Heart right ventricle (tissue), 16 donors: ENCODE measurements around the gene YIF1A. TPM values are rescaled to one million over a fixed set of nuclear protein-coding genes. Genes with fewer than 3 reads are reported as not detected.
A peak's percentile ranks its signal among the peaks of the same experiment; 100 is the strongest.

Source experiments
- ATAC-seq, 8 donors: fragments of 200-7000 bp; cut with Tn5 transposase; one replicate each; pipeline ENCODE4 v1.9.1; 2020; ENCODE audit warnings: mild to moderate bottlenecking in 8 of 8, moderate library complexity in 8 of 8, moderate number of reproducible peaks in 1 of 8
- DNase-seq, 2 donors: peaks; one replicate each; pipeline ENCODE4 v3.0.0-alpha.2; 2020
- H3K27ac ChIP-seq, 10 donors: fragments of 200-600 bp; sonication (generic) in 2 of 10; one replicate each; pipeline versions ENCODE4 v1.5.0 to v1.8.0; 2020 to 2022; ENCODE audit warnings: mild to moderate bottlenecking in 3 of 10
- H3K27me3 ChIP-seq, 7 donors: fragments of 200-600 bp; one replicate each; pipeline ENCODE4 v1.8.0; 2021 to 2022; ENCODE audit warnings: mild to moderate bottlenecking in 2 of 7
- H3K36me3 ChIP-seq, 9 donors: fragments of 200-600 bp; sonication (generic) in 1 of 9; one replicate each; pipeline versions ENCODE4 v1.5.0 to v1.8.0; 2020 to 2022; ENCODE audit warnings: mild to moderate bottlenecking in 2 of 9
- H3K4me1 ChIP-seq, 9 donors: fragments of 200-600 bp; sonication (generic) in 1 of 9; one replicate each; pipeline versions ENCODE4 v1.5.0 to v1.8.0; 2020 to 2022; ENCODE audit warnings: mild to moderate bottlenecking in 4 of 9
- H3K4me3 ChIP-seq, 10 donors: fragments of 200-600 bp; sonication (generic) in 2 of 10; one replicate each; pipeline versions ENCODE4 v1.5.0 to v1.8.0; 2020 to 2022; ENCODE audit warnings: mild to moderate bottlenecking in 7 of 10, moderate library complexity in 2 of 10
- H3K9me3 ChIP-seq, 11 donors: fragments of 200-600 bp in 10 of 11; sonication (generic) in 2 of 11; one replicate each; pipeline versions ENCODE4 v1.5.0 to v1.8.0; 2013 to 2022; ENCODE audit warnings: mild to moderate bottlenecking in 2 of 11, control low read depth in 1 of 11, moderate library complexity in 1 of 11
- WGBS, 2 donors: extraction: QIAGEN DNeasy Blood & Tissue Kit; methylation state at CpG; one replicate each; pipeline ENCODE4 v1.1.7; 2013; ENCODE audit warnings: inconsistent platforms in 1 of 2; 5-methylcytosine and 5-hydroxymethylcytosine counted together
- intact Hi-C, 10 donors: fragments of 100-400 bp; cut with DNase I; formaldehyde crosslinking; loops; one replicate each; pipeline versions ENCODE4 v1.11.1 to v1.14.2; 2022
- polyA plus RNA-seq, 2 donors: library from polyadenylated mRNA; stranded (reverse); fragments of 200-250 nt; gene quantifications; one replicate each; pipeline ENCODE4 v1.2.3, GENCODE V29; 2013
- total RNA-seq, 10 donors: library from RNA; stranded (reverse); fragmentation: NEBNext Ultra II Directional in 3 of 10; extraction: Animal tissue kit (Norgen Biotek cat#: 25700) in 3 of 10; gene quantifications; one replicate each; pipeline versions ENCODE4 v1.2.1 to v1.2.4, GENCODE V29; 2021 to 2023
- TF ChIP-seq, protein P1 (sequence below), 9 donors: fragments of 200-600 bp; sonication (generic) in 2 of 9; IDR thresholded peaks; one replicate each; pipeline versions ENCODE4 v1.5.0 to v1.8.0; 2021 to 2022; ENCODE audit warnings: antibody characterized with exemption in 9 of 9, mild to moderate bottlenecking in 5 of 9, moderate library complexity in 1 of 9
- donor health status: Arrhythmogenic right ventricular cardiomyopathy.
- donor health status: ischemic (EF 13 %, LVEDD 7.1; RV severe dilation, severe dysfunction).
- donor health status: healthy with polysubstance abuse.
- donor health status: DM: no; HTN: yes; CAD: no.
- donor health status: DM: no; HTN: no; CAD: no.
- donor health status: ischemic (EF 25% LVEDD 6.9; RV normal size, moderate dysfunction).
- donor health status: ischemic (EF 25% LVEDD 5.7; RV mildly dilated, moderate dysfunction).
- donor health status: healthy.
- donor health status: DM: yes; HTN: yes; CAD: no.
- donor health status: Ischemic cardiomyopathy.
- donor health status: ischemic (EF 35%, LVEDD 5.7; RV mildly dilated, moderate dysfunction).
- donor health status: nonischemic (EF 11% LVEDD 7.7; RV severe dilation, severe dysfunction).
- donor health status: DM: yes; HTN: yes; CAD: no.
- donor health status: PGD.
- donor health status: ischemic (EF 29% LVEDD 5.4; RV normal size, mild dysfunction).
- donor health status: nonischemic (EF 23%, LVEDD 6.1; RV moderate dilation, normal function).

The YIF1A gene
- total and polyA plus RNA-seq, 12 donors, result 38.3 to 168 (median 54.6) TPM

DNA sequence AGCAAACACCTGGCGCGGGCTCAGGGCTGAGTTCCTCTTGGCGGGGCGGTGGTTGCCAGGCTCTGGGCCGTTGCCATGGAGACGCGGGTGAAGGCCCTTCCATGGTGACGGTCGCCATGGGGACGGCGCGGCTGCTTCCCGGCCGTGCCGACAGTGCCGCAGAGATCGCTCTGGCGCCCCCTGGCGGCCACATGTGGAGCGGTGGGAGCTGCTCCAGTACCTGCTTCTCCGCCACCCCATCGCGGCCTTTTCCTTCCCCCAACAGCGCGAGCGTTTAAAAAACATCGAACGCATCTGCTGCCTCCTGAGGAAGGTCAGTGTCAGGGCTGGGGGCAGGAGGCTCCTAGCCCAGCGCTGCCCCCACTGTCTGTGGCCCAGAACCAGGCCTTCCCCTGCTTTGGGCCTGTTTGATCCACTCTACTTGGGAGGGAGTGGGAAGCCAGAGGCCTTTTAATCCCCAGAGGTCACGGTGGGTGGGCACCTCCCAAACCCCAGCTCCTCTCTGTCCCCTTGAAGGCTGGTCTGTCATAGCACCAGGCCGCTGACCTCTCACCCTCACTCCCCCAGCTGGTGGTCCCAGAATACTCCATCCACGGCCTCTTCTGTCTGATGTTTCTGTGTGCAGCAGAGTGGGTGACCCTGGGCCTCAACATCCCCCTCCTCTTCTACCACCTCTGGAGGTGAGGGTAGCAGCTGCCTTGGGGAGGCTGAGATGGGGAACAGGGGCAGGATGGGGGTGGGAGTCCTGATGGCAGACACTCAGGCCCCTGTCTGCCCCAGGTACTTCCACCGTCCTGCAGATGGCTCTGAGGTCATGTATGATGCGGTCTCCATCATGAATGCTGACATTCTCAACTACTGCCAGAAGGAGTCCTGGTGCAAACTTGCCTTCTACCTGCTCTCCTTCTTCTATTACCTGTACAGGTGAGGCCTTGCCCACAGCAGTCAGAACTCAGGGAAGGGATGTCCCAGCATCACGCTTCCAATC, 6.2 kb downstream of the YIF1A start:
- Histone ChIP-seq H3K4me1 (peaks cover 5 to 56% (median 28%) of the 10 kb centered on the region in 9 donors), H3K27me3 (peaks cover 0 to 6% (median 0%) of the 10 kb centered on the region in 7 donors), H3K4me3 (no peak overlapping the region), H3K36me3 (peaks cover 0 to 15% (median 0%) of the 10 kb centered on the region in 9 donors), H3K27ac (peak overlapping the region in 2 of 10 donors; percentile 0 to 21), H3K9me3 (no peaks in the 10 kb centered on the region)
- ATAC-seq (peak; percentile 80 to 94 (median 88)), DNase-seq (peak; percentile 96 to 98)
- TF ChIP-seq, protein P1, sequence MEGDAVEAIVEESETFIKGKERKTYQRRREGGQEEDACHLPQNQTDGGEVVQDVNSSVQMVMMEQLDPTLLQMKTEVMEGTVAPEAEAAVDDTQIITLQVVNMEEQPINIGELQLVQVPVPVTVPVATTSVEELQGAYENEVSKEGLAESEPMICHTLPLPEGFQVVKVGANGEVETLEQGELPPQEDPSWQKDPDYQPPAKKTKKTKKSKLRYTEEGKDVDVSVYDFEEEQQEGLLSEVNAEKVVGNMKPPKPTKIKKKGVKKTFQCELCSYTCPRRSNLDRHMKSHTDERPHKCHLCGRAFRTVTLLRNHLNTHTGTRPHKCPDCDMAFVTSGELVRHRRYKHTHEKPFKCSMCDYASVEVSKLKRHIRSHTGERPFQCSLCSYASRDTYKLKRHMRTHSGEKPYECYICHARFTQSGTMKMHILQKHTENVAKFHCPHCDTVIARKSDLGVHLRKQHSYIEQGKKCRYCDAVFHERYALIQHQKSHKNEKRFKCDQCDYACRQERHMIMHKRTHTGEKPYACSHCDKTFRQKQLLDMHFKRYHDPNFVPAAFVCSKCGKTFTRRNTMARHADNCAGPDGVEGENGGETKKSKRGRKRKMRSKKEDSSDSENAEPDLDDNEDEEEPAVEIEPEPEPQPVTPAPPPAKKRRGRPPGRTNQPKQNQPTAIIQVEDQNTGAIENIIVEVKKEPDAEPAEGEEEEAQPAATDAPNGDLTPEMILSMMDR (IDR thresholded peaks at IDR 0.05), result peak; percentile 83 to 99 (median 99)
- intact Hi-C loops, result loop anchor here in 7 of 10 donors (1.0 to 10.0 kb wide), 4 partner anchors 58 to 60 kb away; no protein-coding TSS in a partner anchor
- 15% methylated on average over 30 to 35 of the region's 35 CpGs for WGBS, 2 donors

DNA sequence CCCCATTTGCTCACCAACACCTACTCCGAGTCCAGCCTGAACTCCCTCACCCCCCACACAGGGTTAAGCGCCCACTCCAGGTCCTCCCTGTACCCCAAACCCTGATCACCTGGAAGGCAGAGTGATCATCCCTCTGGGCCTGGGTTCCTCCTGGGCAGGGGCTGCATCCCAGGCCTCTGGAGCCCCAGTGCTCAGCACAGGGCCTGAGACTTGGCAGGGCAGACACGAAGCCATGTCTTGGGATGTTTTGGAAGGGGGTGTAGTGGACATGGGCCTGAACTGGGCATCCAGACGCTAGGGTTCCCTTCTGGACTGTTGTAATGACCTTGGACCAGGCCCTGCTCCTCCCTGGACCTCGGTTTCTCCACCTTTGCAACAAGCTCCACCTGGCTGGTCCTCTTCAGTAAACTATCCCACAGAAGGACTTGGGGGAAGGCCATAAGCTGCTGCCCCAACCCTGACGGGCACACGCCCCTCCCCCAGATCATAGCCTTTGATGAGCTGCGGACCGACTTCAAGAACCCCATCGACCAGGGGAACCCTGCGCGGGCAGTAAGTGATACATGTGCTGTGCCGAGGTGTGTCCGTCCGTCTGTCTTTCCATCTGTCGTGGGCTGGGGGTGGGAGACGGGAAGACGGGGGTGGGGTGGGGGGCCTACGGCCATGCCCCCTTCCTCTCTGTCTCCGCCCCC, 7.0 kb downstream of the YIF1A start:
- 28 to 32% methylated on average over 20 of the region's 20 CpGs for WGBS, 2 donors
- intact Hi-C loops, result loop anchor here in 7 of 10 donors (1.0 to 10.0 kb wide), 4 partner anchors 57 to 60 kb away; no protein-coding TSS in a partner anchor
- peak in 1 of 8 donors; percentile 0 for ATAC-seq
- Histone ChIP-seq H3K4me3 (no peak overlapping the region), H3K4me1 (peaks cover 5 to 52% (median 28%) of the 10 kb centered on the region in 9 donors), H3K27ac (no peak overlapping the region), H3K27me3 (peaks cover 0 to 6% (median 0%) of the 10 kb centered on the region in 7 donors), H3K36me3 (peaks cover 0 to 15% (median 0%) of the 10 kb centered on the region in 9 donors), H3K9me3 (no peaks in the 10 kb centered on the region)
- no peak for DNase-seq
- TF ChIP-seq, protein P1 (IDR thresholded peaks at IDR 0.05), result no peak

DNA sequence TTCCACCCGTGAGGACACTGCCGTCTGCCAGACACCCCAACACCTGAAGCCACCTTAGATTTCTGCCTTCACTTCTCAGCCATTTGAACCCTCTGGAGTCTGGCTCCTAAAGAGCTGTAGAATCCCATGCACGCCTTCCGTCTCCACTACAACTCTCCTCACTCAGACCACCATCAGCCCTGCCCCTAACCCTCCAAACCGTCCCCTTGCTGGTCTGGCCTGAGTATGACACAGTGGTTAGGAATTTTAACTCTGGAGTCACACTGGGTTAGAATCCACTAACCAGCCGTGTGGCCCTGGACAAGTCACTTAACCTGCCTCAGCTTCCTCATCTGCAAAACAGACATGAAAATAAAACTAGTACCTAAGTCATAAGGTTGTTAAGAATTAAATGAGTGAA, 7.9 kb downstream of the YIF1A start:
- no peak for DNase-seq
- Histone ChIP-seq H3K4me3 (no peak overlapping the region), H3K4me1 (peaks cover 5 to 43% (median 25%) of the 10 kb centered on the region in 9 donors), H3K36me3 (peaks cover 0 to 24% (median 2%) of the 10 kb centered on the region in 9 donors), H3K9me3 (no peaks in the 10 kb centered on the region), H3K27ac (no peak overlapping the region), H3K27me3 (peaks cover 0 to 6% (median 0%) of the 10 kb centered on the region in 7 donors)
- intact Hi-C loops, result loop anchor here in 3 of 10 donors (5.0 to 10.0 kb wide), 2 partner anchors 56 to 59 kb away; no protein-coding TSS in a partner anchor
- 84 to 85% methylated on average over 6 of the region's 6 CpGs for WGBS, 2 donors
- TF ChIP-seq, protein P1 (IDR thresholded peaks at IDR 0.05), result no peak
- no peak for ATAC-seq

DNA sequence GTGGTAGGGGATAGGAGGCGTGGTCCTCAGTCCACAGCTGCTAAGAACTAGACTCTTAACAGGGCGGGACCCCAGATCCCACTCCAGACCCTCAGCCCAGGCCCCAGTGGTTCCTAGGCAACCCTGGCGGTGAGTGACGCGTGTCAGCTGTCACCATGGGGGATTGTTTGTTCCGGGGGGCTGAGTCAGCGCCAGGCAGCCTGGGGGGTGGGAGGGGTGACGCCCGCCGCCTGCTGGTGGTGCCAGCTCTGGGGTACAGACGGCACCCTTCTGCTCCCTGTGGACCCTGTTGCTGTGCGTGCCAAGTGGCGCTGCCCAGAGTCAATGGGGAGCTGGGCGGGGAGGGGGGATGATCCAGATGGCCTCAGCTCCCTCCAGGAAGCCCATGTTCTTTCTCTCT, 8.5 kb downstream of the YIF1A start:
- no peak overlapping the region for H3K27ac ChIP-seq
- H3K27me3 ChIP-seq, result peaks cover 0 to 6% (median 0%) of the 10 kb centered on the region in 7 donors
- intact Hi-C loops, result loop anchor here in 3 of 10 donors (5.0 to 10.0 kb wide), 2 partner anchors 56 to 58 kb away; no protein-coding TSS in a partner anchor
- TF ChIP-seq, protein P1 (IDR thresholded peaks at IDR 0.05), result no peak
- ATAC-seq, result no peak
- WGBS, 2 donors, result 70 to 71% methylated on average over 14 of the region's 14 CpGs
- H3K9me3 ChIP-seq, result no peaks in the 10 kb centered on the region
- DNase-seq, result no peak
- H3K36me3 ChIP-seq, result peaks cover 0 to 30% (median 8%) of the 10 kb centered on the region in 9 donors
- H3K4me3 ChIP-seq, result no peak overlapping the region
- H3K4me1 ChIP-seq, result peaks cover 5 to 37% (median 23%) of the 10 kb centered on the region in 9 donors
